Uterus (tissue), 2 donors: ENCODE measurements around the gene PARD3.

ENCODE experiments used
- CTCF ChIP-seq, 4 experiments: fragments of 200-600 bp in 2 of 4; fragments of 450-650 bp in 2 of 4; sonication (generic) in 2 of 4; IDR thresholded peaks; one replicate each; pipeline ENCODE4 v1.5.1; 2016 to 2019; ENCODE audit warnings: antibody characterized with exemption in 4 of 4, mild to moderate bottlenecking in 2 of 4, moderate library complexity in 1 of 4
- POLR2A ChIP-seq, 2 donors: fragments of 450-650 bp; IDR thresholded peaks; one replicate each; pipeline ENCODE4 v1.6.1; 2016; ENCODE audit warnings: antibody characterized with exemption in 2 of 2, mild to moderate bottlenecking in 1 of 2, moderate library complexity in 1 of 2

- TF ChIP-seq CTCF (IDR thresholded peaks at IDR 0.05) (no peak), POLR2A (IDR thresholded peaks at IDR 0.05) (no peak)
These were observed 646.0 kb downstream of the PARD3 start for GRCh38 chr10:34169131-34169530.
